ENCODE measurements around the gene RPUSD3.
"Not testable (repeated sequence)": the region's sequence is repeated elsewhere in the genome, so short reads cannot be mapped to it uniquely, and the experiment has no call there.

Gene RPUSD3

GRCh38 chr3:9865125-9865637, 21.4 kb upstream of the RPUSD3 start:
- not testable (repeated sequence) for DNase-seq (ENCODE audit: low read depth)

GRCh38 chr3:9864200-9864927, 20.6 kb upstream of the RPUSD3 start:
- DNase-seq (ENCODE audit: low read depth): no peak

- DNase-seq (ENCODE audit: low read depth): no peak
Observed at GRCh38 chr3:9863058-9863772, 19.4 kb upstream of the RPUSD3 start.

GRCh38 chr3:9862391-9863057, 18.7 kb upstream of the RPUSD3 start:
- DNase-seq (ENCODE audit: low read depth): no peak

- DNase-seq (ENCODE audit: low read depth): no peak
Observed at GRCh38 chr3:9861626-9862130, 17.9 kb upstream of the RPUSD3 start.

GRCh38 chr3:9861201-9861600, 17.4 kb upstream of the RPUSD3 start:
- DNase-seq (ENCODE audit: low read depth): no peak

GRCh38 chr3:9859530-9860025, 15.8 kb upstream of the RPUSD3 start:
- no peak for DNase-seq (ENCODE audit: low read depth)

GRCh38 chr3:9855594-9855993, 11.8 kb upstream of the RPUSD3 start:
- no peak for DNase-seq (ENCODE audit: low read depth)

GRCh38 chr3:9854291-9854940, 10.6 kb upstream of the RPUSD3 start:
- DNase-seq (ENCODE audit: low read depth): not testable (repeated sequence)

GRCh38 chr3:9852528-9852927, 8.7 kb upstream of the RPUSD3 start:
- no peak for DNase-seq (ENCODE audit: low read depth)

GRCh38 chr3:9851926-9852325, 8.1 kb upstream of the RPUSD3 start:
- not testable (repeated sequence) for DNase-seq (ENCODE audit: low read depth)

GRCh38 chr3:9851383-9851782, 7.6 kb upstream of the RPUSD3 start:
- not testable (repeated sequence) for DNase-seq (ENCODE audit: low read depth)

GRCh38 chr3:9848860-9849259, 5.1 kb upstream of the RPUSD3 start:
- not testable (repeated sequence) for DNase-seq (ENCODE audit: low read depth)

- not testable (repeated sequence) for DNase-seq (ENCODE audit: low read depth)
Observed at GRCh38 chr3:9847870-9848269, 4.1 kb upstream of the RPUSD3 start.

- DNase-seq (ENCODE audit: low read depth): no peak
Observed at GRCh38 chr3:9846931-9847488, 3.2 kb upstream of the RPUSD3 start.

GRCh38 chr3:9846231-9846630, 2.4 kb upstream of the RPUSD3 start:
- no peak for DNase-seq (ENCODE audit: low read depth)

GRCh38 chr3:9841015-9841414, 2.8 kb downstream of the RPUSD3 start:
- no peak for DNase-seq (ENCODE audit: low read depth)

- no peak for DNase-seq (ENCODE audit: low read depth)
Observed at GRCh38 chr3:9838856-9839255, 5.0 kb downstream of the RPUSD3 start.

GRCh38 chr3:9837701-9838582, 5.9 kb downstream of the RPUSD3 start:
- DNase-seq (ENCODE audit: low read depth): no peak
